GM21381 (cell line): ENCODE data around the gene EIF4EBP3.
"Not testable (repeated sequence)": the region's sequence is repeated elsewhere in the genome, so short reads cannot be mapped to it uniquely, and the experiment has no call there.

Source experiments
- ATAC-seq: cut with Tn5 transposase; IDR thresholded peaks from one replicate; pipeline ENCODE4 v1.9.1; 2021; ENCODE audit warnings: mild to moderate bottlenecking, moderate library complexity; ENCODE audit not compliant: unreplicated experiment

EIF4EBP3 gene

GRCh38 chr5:140575309-140575708 is 27.8 kb downstream of the EIF4EBP3 start:
- no peak for ATAC-seq

GRCh38 chr5:140576776-140577201 is 29.3 kb downstream of the EIF4EBP3 start:
- no peak for ATAC-seq

- ATAC-seq = not testable (repeated sequence)
Observed at GRCh38 chr5:140579188-140579747, 31.8 kb downstream of the EIF4EBP3 start.

GRCh38 chr5:140587495-140587894 is 40.0 kb downstream of the EIF4EBP3 start:
- ATAC-seq = no peak

GRCh38 chr5:140588311-140589070 is 41.0 kb downstream of the EIF4EBP3 start:
- no peak for ATAC-seq

- ATAC-seq = no peak
Observed at GRCh38 chr5:140590861-140591260, 43.4 kb downstream of the EIF4EBP3 start.

- ATAC-seq = no peak
Observed at GRCh38 chr5:140591747-140592372, 44.4 kb downstream of the EIF4EBP3 start.

- not testable (repeated sequence) for ATAC-seq
Observed at GRCh38 chr5:140593070-140593469, 45.6 kb downstream of the EIF4EBP3 start.

GRCh38 chr5:140594169-140594568 is 46.7 kb downstream of the EIF4EBP3 start:
- no peak for ATAC-seq

- no peak for ATAC-seq
Observed at GRCh38 chr5:140595538-140596300, 48.3 kb downstream of the EIF4EBP3 start.

GRCh38 chr5:140596321-140596741 is 48.9 kb downstream of the EIF4EBP3 start:
- no peak for ATAC-seq

GRCh38 chr5:140598836-140599235 is 51.4 kb downstream of the EIF4EBP3 start:
- ATAC-seq = no peak
